Cardiac fibroblast (primary cell): ENCODE data around the gene EBP.

Experiments used
- DNase-seq, 2 donors: peaks; one replicate each; pipeline versions ENCODE4 v3.0.0 to v3.0.0-alpha.2; 2010; ENCODE audit warnings: low read depth in 2 of 2
- H3K4me3 ChIP-seq, 2 donors: replicated peaks in 1 of 2; 1 replicate in 1 of 2; 2 replicates in 1 of 2; pipeline ENCODE4 v1.5.1; 2011; ENCODE audit warnings: low read depth in 2 of 2, low read length in 2 of 2, mild to moderate bottlenecking in 2 of 2, moderate library complexity in 1 of 2
- CTCF ChIP-seq: IDR thresholded peaks from one replicate; pipeline ENCODE4 v1.5.1; 2011; ENCODE audit warnings: low read depth, mild to moderate bottlenecking, low read length, inconsistent platforms

Gene EBP

GRCh38 chrX:48505481-48505880, 16.1 kb upstream of the EBP start:
- peak in 1 of 2 donors; percentile 19 for DNase-seq
- H3K4me3 ChIP-seq = no peak overlapping the region
- TF ChIP-seq CTCF = no peak

GRCh38 chrX:48507246-48507645, 14.4 kb upstream of the EBP start:
- H3K4me3 ChIP-seq = no peak overlapping the region
- TF ChIP-seq CTCF = no peak
- no peak for DNase-seq

GRCh38 chrX:48508400-48509244, 13.0 kb upstream of the EBP start, which contains the start of gene PORCN:
Gene PORCN, plus strand, starts transcription at chrX:48508992. Its CDS starts 829 bp downstream, at chrX:48509821.
- TF ChIP-seq CTCF = no peak
- DNase-seq = peak; percentile 59 to 62
- peak within 1 kb of the TSS; percentile 77 to 80 for H3K4me3 ChIP-seq

- no peak for DNase-seq
- H3K4me3 ChIP-seq = peak overlapping the region; percentile 77 to 80
- TF ChIP-seq CTCF = no peak
Observed at GRCh38 chrX:48509245-48509590, 12.4 kb upstream of the EBP start.

- TF ChIP-seq CTCF = no peak
- H3K4me3 ChIP-seq = peak overlapping the region; percentile 77 to 80
- DNase-seq = no peak
Observed at GRCh38 chrX:48509619-48510018, 12.0 kb upstream of the EBP start.

GRCh38 chrX:48511560-48511959, 10.0 kb upstream of the EBP start:
- peak; percentile 43 for TF ChIP-seq CTCF
- DNase-seq = peak; percentile 14 to 22
- H3K4me3 ChIP-seq = no peak overlapping the region
